Glutamatergic neuron (in vitro differentiated cells): ENCODE results near the gene ALDH16A1. TPM values are rescaled to one million over a fixed set of nuclear protein-coding genes. Genes with fewer than 3 reads are reported as not detected.

ENCODE experiments used
- DNase-seq: peaks from one replicate; pipeline ENCODE4 v3.0.0; 2022
- H3K27ac Mint-ChIP-seq: one replicate; pipeline ENCODE4 v1.8.0; 2020; ENCODE audit warnings: mild to moderate bottlenecking, mixed read lengths, inconsistent platforms; ENCODE audit not compliant: unreplicated experiment
- H3K27me3 Mint-ChIP-seq: one replicate; pipeline ENCODE4 v1.8.0; 2020; ENCODE audit warnings: mild to moderate bottlenecking, moderate library complexity, mixed read lengths, inconsistent platforms; ENCODE audit not compliant: unreplicated experiment
- H3K36me3 Mint-ChIP-seq: one replicate; pipeline ENCODE4 v1.8.0; 2020; ENCODE audit warnings: mild to moderate bottlenecking, mixed read lengths, inconsistent platforms; ENCODE audit not compliant: unreplicated experiment
- H3K4me1 Mint-ChIP-seq: one replicate; pipeline ENCODE4 v1.8.0; 2020; ENCODE audit warnings: mild to moderate bottlenecking, low read depth, mixed read lengths, inconsistent platforms; ENCODE audit not compliant: unreplicated experiment
- H3K4me3 Mint-ChIP-seq: one replicate; pipeline ENCODE4 v1.8.0; 2020; ENCODE audit warnings: mild to moderate bottlenecking, mixed read lengths, inconsistent platforms; ENCODE audit not compliant: unreplicated experiment
- H3K9me3 Mint-ChIP-seq: one replicate; pipeline ENCODE4 v1.8.0; 2020; ENCODE audit warnings: mild to moderate bottlenecking, moderate library complexity, mixed read lengths, inconsistent platforms; ENCODE audit not compliant: unreplicated experiment
- total RNA-seq: library from RNA; stranded (reverse); fragmentation: NEBNext Ultra II Directional; extraction: Animal tissue kit (Norgen Biotek cat#: 25700); gene quantifications from one replicate; pipeline ENCODE4 v1.2.1, GENCODE V29; 2021; ENCODE audit not compliant: unreplicated experiment
- TF ChIP-seq, protein P1 (sequence below): fragments of 200-600 bp; sonication (generic); IDR thresholded peaks from one replicate; pipeline ENCODE4 v1.5.0; 2021; ENCODE audit not compliant: partially characterized antibody, unreplicated experiment

Gene ALDH16A1
- total RNA-seq, 1 donor from 2014 or later = 28.6 TPM

GRCh38 chr19:49440439-49441209, 12.4 kb upstream of the ALDH16A1 start:
- H3K36me3 Mint-ChIP-seq = peaks cover 1% of the 10 kb centered on the region
- peak overlapping the region; percentile 98 for H3K4me3 Mint-ChIP-seq
- H3K9me3 Mint-ChIP-seq = peaks cover 21% of the 10 kb centered on the region
- H3K27ac Mint-ChIP-seq = peak overlapping the region; percentile 91
- DNase-seq = peak; percentile 57
- H3K27me3 Mint-ChIP-seq = peaks cover 26% of the 10 kb centered on the region
- TF ChIP-seq, protein P1, sequence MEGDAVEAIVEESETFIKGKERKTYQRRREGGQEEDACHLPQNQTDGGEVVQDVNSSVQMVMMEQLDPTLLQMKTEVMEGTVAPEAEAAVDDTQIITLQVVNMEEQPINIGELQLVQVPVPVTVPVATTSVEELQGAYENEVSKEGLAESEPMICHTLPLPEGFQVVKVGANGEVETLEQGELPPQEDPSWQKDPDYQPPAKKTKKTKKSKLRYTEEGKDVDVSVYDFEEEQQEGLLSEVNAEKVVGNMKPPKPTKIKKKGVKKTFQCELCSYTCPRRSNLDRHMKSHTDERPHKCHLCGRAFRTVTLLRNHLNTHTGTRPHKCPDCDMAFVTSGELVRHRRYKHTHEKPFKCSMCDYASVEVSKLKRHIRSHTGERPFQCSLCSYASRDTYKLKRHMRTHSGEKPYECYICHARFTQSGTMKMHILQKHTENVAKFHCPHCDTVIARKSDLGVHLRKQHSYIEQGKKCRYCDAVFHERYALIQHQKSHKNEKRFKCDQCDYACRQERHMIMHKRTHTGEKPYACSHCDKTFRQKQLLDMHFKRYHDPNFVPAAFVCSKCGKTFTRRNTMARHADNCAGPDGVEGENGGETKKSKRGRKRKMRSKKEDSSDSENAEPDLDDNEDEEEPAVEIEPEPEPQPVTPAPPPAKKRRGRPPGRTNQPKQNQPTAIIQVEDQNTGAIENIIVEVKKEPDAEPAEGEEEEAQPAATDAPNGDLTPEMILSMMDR = no peak
- H3K4me1 Mint-ChIP-seq = peaks cover 31% of the 10 kb centered on the region

- Mint-ChIP-seq H3K36me3 (no peaks in the 10 kb centered on the region), H3K9me3 (peaks cover 18% of the 10 kb centered on the region), H3K4me1 (peaks cover 29% of the 10 kb centered on the region), H3K27ac (peak within 1 kb of the TSS; percentile 96), H3K4me3 (peak within 1 kb of the TSS; percentile 98), H3K27me3 (peaks cover 22% of the 10 kb centered on the region)
- DNase-seq = peak; percentile 87
- TF ChIP-seq, protein P1 = no peak
Observed at GRCh38 chr19:49441210-49441959, 11.6 kb upstream of the ALDH16A1 start, which contains the start of gene SLC17A7. SLC17A7 (minus strand) TSS chr19:49441527; CDS start chr19:49441379, 148 bp downstream.

DNA sequence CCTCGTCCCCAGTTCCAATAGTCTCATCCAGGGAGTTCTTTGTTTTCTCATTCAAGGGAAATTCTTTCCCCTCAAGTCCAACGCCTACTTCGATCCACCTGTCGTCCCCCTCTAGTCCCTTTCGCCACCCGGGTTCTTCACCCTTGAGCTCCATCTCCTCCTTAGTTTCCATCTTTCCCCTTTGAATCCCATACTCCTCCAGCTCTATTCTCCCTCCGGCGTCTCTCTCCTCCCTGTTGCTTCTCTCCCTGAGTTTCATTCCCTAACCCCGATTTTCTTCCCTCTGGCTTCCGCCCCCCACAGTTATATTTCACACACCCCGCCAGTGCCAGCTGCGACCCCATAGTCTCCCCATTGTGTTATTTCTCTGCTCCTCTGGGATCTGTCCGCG, 11.1 kb upstream of the ALDH16A1 start:
- peaks cover 22% of the 10 kb centered on the region for H3K27me3 Mint-ChIP-seq
- H3K36me3 Mint-ChIP-seq = no peaks in the 10 kb centered on the region
- peaks cover 17% of the 10 kb centered on the region for H3K9me3 Mint-ChIP-seq
- TF ChIP-seq, protein P1 = no peak
- H3K4me1 Mint-ChIP-seq = peaks cover 26% of the 10 kb centered on the region
- H3K4me3 Mint-ChIP-seq = peak overlapping the region; percentile 88
- no peak for DNase-seq
- peak overlapping the region; percentile 96 for H3K27ac Mint-ChIP-seq

- Mint-ChIP-seq H3K4me1 (peaks cover 24% of the 10 kb centered on the region), H3K4me3 (peak overlapping the region; percentile 88), H3K27ac (peak overlapping the region; percentile 96), H3K27me3 (peaks cover 19% of the 10 kb centered on the region), H3K36me3 (no peaks in the 10 kb centered on the region), H3K9me3 (peaks cover 16% of the 10 kb centered on the region)
- TF ChIP-seq, protein P1 = no peak
- DNase-seq = peak; percentile 64
Observed at GRCh38 chr19:49442354-49442753, 10.7 kb upstream of the ALDH16A1 start.
